Heart left ventricle (tissue), 13 donors: Measurements from ENCODE around the gene OLIG2.

Experiments used
- POLR2A ChIP-seq, 2 donors: fragments of 450-650 bp; IDR thresholded peaks; one replicate each; pipeline ENCODE4 v1.6.1; 2017; ENCODE audit warnings: antibody characterized with exemption in 2 of 2, mild to moderate bottlenecking in 2 of 2, moderate library complexity in 2 of 2
- TF ChIP-seq, protein P1 (sequence below), 12 donors: fragments of 200-600 bp; sonication (generic) in 4 of 12; IDR thresholded peaks; one replicate each; pipeline versions ENCODE4 v1.5.0 to v1.8.0; 2018 to 2022; ENCODE audit warnings: antibody characterized with exemption in 12 of 12, mild to moderate bottlenecking in 5 of 12
- donor health status: ischemic (EF 13 %, LVEDD 7.1; RV severe dilation, severe dysfunction).
- donor health status: DM: no; HTN: yes; CAD: no.
- donor health status: DM: no; HTN: no; CAD: no.
- donor health status: ischemic (EF 25% LVEDD 6.9; RV normal size, moderate dysfunction).
- donor health status: ischemic (EF 25% LVEDD 5.7; RV mildly dilated, moderate dysfunction).
- donor health status: ischemic (EF 35%, LVEDD 5.7; RV mildly dilated, moderate dysfunction).
- donor health status: nonischemic (EF 11% LVEDD 7.7; RV severe dilation, severe dysfunction).
- donor health status: DM: yes; HTN: yes; CAD: no.
- donor health status: PGD.
- donor health status: ischemic (EF 29% LVEDD 5.4; RV normal size, mild dysfunction).
- donor health status: nonischemic (EF 23%, LVEDD 6.1; RV moderate dilation, normal function).

DNA sequence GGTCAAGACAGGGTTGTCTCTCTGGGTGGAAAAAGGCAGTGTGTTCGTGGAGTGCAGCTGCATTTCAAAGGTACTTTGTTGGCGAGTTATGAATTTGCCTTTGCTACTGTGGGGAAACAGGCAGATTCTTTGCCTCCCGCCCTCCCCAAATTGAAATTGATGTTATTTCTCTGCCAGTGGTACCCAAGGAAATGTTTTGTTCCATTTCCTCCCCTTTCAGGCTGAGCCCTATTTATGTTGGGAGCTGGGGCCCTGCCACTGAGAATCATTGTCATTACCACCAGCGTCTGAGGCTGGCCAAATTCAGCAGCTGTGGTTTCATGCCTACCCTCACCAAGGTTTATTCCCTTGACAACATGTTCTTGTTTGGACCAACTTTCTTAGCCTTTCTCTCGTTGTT lies 48.5 kb upstream of the OLIG2 start:
- no peak for TF ChIP-seq POLR2A (IDR thresholded peaks at IDR 0.05)
- TF ChIP-seq, protein P1, sequence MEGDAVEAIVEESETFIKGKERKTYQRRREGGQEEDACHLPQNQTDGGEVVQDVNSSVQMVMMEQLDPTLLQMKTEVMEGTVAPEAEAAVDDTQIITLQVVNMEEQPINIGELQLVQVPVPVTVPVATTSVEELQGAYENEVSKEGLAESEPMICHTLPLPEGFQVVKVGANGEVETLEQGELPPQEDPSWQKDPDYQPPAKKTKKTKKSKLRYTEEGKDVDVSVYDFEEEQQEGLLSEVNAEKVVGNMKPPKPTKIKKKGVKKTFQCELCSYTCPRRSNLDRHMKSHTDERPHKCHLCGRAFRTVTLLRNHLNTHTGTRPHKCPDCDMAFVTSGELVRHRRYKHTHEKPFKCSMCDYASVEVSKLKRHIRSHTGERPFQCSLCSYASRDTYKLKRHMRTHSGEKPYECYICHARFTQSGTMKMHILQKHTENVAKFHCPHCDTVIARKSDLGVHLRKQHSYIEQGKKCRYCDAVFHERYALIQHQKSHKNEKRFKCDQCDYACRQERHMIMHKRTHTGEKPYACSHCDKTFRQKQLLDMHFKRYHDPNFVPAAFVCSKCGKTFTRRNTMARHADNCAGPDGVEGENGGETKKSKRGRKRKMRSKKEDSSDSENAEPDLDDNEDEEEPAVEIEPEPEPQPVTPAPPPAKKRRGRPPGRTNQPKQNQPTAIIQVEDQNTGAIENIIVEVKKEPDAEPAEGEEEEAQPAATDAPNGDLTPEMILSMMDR (IDR thresholded peaks at IDR 0.05), result no peak
